Measurements from ENCODE around the gene TMEM132A.

DNA sequence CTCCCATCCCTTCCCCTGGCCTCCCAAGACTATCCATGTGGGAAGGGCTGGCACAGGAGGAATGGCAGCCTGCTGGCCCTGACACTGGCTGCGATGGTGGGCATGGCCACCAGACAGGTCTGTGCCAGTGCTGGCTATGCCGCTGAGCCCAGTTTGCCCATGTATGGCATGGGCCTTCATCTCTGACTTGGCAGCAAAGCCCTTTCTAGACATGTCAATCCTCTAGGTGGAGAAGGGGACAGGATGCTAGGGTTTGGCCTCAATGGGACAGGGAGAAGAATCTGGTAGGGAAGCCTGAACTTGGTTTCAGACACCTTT, 48.1 kb upstream of the TMEM132A start:
- no peak for TF ChIP-seq POLR2A (IDR thresholded peaks at IDR 0.05; ENCODE audit: low read length)
- TF ChIP-seq GATA1 (IDR thresholded peaks at IDR 0.05; ENCODE audit: low read depth, low read length): no peak

Data from erythroblast (primary cell).